ENCODE measurements around the gene CFAP74.

GRCh38 chr1:1967879-1968278 is 35.7 kb downstream of the CFAP74 start:
- TF ChIP-seq CTCF (IDR thresholded peaks at IDR 0.05) (no peak), POLR2A (IDR thresholded peaks at IDR 0.05) (no peak)
